Measurements from ENCODE around the gene R3HDM2.

Gene R3HDM2

DNA sequence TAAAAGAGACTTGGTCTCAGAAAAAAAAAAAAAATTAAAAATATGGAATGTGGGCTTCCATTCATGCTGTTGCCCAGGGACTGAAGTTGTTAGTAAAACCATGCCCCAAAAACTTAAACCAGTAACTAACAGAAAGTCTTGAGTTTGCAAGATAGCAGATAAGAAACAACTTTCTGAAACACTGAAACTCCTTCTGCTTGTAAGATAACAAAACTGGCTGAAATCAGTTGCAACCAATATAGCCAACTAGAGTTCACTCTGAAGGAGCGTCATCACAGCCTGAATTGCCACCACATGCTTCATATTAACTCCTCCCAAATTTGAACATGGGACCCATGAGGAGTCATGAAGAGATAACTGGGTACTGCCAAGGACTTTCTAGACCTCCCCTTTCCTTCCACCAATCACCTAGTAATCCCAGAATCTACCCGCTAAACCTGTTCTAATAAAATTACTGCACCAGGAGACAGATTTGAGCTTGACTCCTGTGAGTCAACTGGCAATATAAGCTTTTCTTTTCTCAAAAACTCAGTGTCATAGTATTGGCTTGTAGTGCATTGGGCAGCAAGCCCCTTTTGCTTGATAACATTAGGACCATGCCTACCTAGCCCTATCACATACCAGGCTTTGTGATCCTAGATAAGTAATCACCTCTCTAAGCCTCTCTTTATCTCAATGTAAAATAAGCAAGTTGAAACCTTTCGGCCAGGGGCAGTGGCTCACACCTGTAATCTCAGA is 53.6 kb downstream of the R3HDM2 start:
- H3K4me3 ChIP-seq (ENCODE audit: low read length, poor library complexity, severe bottlenecking), result no peak overlapping the region
- H3K27me3 ChIP-seq (ENCODE audit: insufficient read depth, low read length, poor library complexity, severe bottlenecking), result no peaks in the 10 kb centered on the region
- H3K4me2 ChIP-seq (ENCODE audit: low read depth, low read length, poor library complexity, severe bottlenecking), result no peak overlapping the region
- H3K4me1 ChIP-seq (ENCODE audit: insufficient read depth, low read length, poor library complexity, severe bottlenecking), result no peaks in the 10 kb centered on the region
- no peaks in the 10 kb centered on the region for H3K9me2 ChIP-seq (replicated peaks; ENCODE audit: low read depth, low read length)
- no peaks in the 10 kb centered on the region for H3K36me3 ChIP-seq (ENCODE audit: insufficient read depth, low read length)
- TF ChIP-seq EZH2phosphoT487 (IDR thresholded peaks at IDR 0.05; ENCODE audit: borderline replicate concordance), result no peak
- TF ChIP-seq, protein P1, sequence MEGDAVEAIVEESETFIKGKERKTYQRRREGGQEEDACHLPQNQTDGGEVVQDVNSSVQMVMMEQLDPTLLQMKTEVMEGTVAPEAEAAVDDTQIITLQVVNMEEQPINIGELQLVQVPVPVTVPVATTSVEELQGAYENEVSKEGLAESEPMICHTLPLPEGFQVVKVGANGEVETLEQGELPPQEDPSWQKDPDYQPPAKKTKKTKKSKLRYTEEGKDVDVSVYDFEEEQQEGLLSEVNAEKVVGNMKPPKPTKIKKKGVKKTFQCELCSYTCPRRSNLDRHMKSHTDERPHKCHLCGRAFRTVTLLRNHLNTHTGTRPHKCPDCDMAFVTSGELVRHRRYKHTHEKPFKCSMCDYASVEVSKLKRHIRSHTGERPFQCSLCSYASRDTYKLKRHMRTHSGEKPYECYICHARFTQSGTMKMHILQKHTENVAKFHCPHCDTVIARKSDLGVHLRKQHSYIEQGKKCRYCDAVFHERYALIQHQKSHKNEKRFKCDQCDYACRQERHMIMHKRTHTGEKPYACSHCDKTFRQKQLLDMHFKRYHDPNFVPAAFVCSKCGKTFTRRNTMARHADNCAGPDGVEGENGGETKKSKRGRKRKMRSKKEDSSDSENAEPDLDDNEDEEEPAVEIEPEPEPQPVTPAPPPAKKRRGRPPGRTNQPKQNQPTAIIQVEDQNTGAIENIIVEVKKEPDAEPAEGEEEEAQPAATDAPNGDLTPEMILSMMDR (conservative IDR thresholded peaks at IDR 0.05; ENCODE audit: low read length), result no peak
- no peaks in the 10 kb centered on the region for H4K20me1 ChIP-seq (ENCODE audit: insufficient read depth, low read length, poor library complexity, severe bottlenecking)
- no peaks in the 10 kb centered on the region for H3F3A ChIP-seq (ENCODE audit: low read depth)
- no peak overlapping the region for H3K9ac ChIP-seq (ENCODE audit: low read depth, low read length, poor library complexity, severe bottlenecking)
- H3K9me3 ChIP-seq (ENCODE audit: insufficient read depth, low read depth, low read length), result no peaks in the 10 kb centered on the region
- no peaks in the 10 kb centered on the region for H3K79me2 ChIP-seq (ENCODE audit: insufficient read depth, low read length)
- no peak overlapping the region for H2AFZ ChIP-seq (ENCODE audit: low read length)

DNA sequence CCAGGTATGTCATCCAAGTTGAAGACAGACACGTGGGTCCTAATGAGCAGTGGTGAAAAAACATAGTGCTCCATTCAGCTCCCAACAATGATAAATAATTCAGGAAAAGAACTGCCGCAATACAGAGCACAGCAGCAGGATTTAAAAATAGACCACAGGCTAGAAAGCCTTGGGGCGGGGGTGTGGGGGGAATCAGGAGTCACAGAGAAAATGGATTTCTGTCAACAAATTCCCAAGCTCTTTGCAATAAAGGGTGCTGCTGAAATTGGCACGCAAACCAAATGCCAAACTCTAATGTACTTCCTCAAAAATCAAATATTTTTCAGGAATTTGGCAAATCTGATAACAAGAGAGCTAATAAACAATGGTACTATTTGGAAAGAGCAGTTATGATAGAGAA is 58.6 kb downstream of the R3HDM2 start:
- no peaks in the 10 kb centered on the region for H3K4me1 ChIP-seq (ENCODE audit: insufficient read depth, low read length, poor library complexity, severe bottlenecking)
- H3K36me3 ChIP-seq (ENCODE audit: insufficient read depth, low read length), result no peaks in the 10 kb centered on the region
- no peaks in the 10 kb centered on the region for H3K27me3 ChIP-seq (ENCODE audit: insufficient read depth, low read length, poor library complexity, severe bottlenecking)
- no peaks in the 10 kb centered on the region for H3K9me2 ChIP-seq (replicated peaks; ENCODE audit: low read depth, low read length)
- H3K4me2 ChIP-seq (ENCODE audit: low read depth, low read length, poor library complexity, severe bottlenecking), result no peak overlapping the region
- H3K9me3 ChIP-seq (ENCODE audit: insufficient read depth, low read depth, low read length), result no peaks in the 10 kb centered on the region
- no peak for TF ChIP-seq EZH2phosphoT487 (IDR thresholded peaks at IDR 0.05; ENCODE audit: borderline replicate concordance)
- TF ChIP-seq, protein P1 (conservative IDR thresholded peaks at IDR 0.05; ENCODE audit: low read length), result no peak
- H3K79me2 ChIP-seq (ENCODE audit: insufficient read depth, low read length), result no peaks in the 10 kb centered on the region
- H3K4me3 ChIP-seq (ENCODE audit: low read length, poor library complexity, severe bottlenecking), result no peak overlapping the region
- no peaks in the 10 kb centered on the region; the same call in 1 of the 2 replicates for H3F3A ChIP-seq (ENCODE audit: low read depth)
- H3K9ac ChIP-seq (ENCODE audit: low read depth, low read length, poor library complexity, severe bottlenecking), result no peak overlapping the region
- H2AFZ ChIP-seq (ENCODE audit: low read length), result no peak overlapping the region
- H4K20me1 ChIP-seq (ENCODE audit: insufficient read depth, low read length, poor library complexity, severe bottlenecking), result no peaks in the 10 kb centered on the region

DNA sequence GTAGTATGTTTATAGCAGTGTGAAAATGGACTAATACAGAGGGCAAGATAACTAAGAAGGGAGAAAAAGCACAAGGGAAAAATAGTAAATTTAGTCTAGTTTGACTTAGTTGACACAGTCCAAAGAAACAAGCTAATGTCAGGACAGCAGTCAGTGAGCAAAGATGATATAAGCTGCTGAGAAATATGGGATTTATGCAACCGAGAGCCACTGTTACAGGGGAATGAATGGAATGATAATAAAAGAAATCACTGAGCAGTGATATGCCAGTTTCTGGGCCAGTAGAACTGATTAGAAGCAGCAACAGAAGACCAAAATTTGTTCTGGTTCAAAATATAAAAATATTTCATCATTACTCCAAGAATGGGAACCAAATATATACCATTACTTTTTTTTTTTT is 60.1 kb downstream of the R3HDM2 start:
- H3K9me3 ChIP-seq (ENCODE audit: insufficient read depth, low read depth, low read length), result no peaks in the 10 kb centered on the region; the same call in 1 of the 2 replicates
- no peaks in the 10 kb centered on the region for H3K27me3 ChIP-seq (ENCODE audit: insufficient read depth, low read length, poor library complexity, severe bottlenecking)
- H3K9ac ChIP-seq (ENCODE audit: low read depth, low read length, poor library complexity, severe bottlenecking), result no peak overlapping the region
- TF ChIP-seq, protein P1 (conservative IDR thresholded peaks at IDR 0.05; ENCODE audit: low read length), result no peak
- TF ChIP-seq EZH2phosphoT487 (IDR thresholded peaks at IDR 0.05; ENCODE audit: borderline replicate concordance), result no peak
- H4K20me1 ChIP-seq (ENCODE audit: insufficient read depth, low read length, poor library complexity, severe bottlenecking), result no peaks in the 10 kb centered on the region
- H3K4me2 ChIP-seq (ENCODE audit: low read depth, low read length, poor library complexity, severe bottlenecking), result no peak overlapping the region
- H3K9me2 ChIP-seq (replicated peaks; ENCODE audit: low read depth, low read length), result no peaks in the 10 kb centered on the region
- H2AFZ ChIP-seq (ENCODE audit: low read length), result no peak overlapping the region
- H3K4me1 ChIP-seq (ENCODE audit: insufficient read depth, low read length, poor library complexity, severe bottlenecking), result no peaks in the 10 kb centered on the region
- H3K4me3 ChIP-seq (ENCODE audit: low read length, poor library complexity, severe bottlenecking), result no peak overlapping the region
- no peaks in the 10 kb centered on the region for H3K36me3 ChIP-seq (ENCODE audit: insufficient read depth, low read length)
- no peaks in the 10 kb centered on the region; the same call in 1 of the 2 replicates for H3F3A ChIP-seq (ENCODE audit: low read depth)
- no peaks in the 10 kb centered on the region for H3K79me2 ChIP-seq (ENCODE audit: insufficient read depth, low read length)
